Lung (tissue), 12 donors: ENCODE data around the gene MYO7A. TPM values are rescaled to one million over a fixed set of nuclear protein-coding genes. Genes with fewer than 3 reads are reported as not detected.

ENCODE experiments used
- ATAC-seq: fragments of 200-7000 bp; cut with Tn5 transposase; one replicate; pipeline ENCODE4 v1.9.1; 2020; ENCODE audit warnings: moderate number of reproducible peaks; ENCODE audit not compliant: insufficient read depth, low FRiP score
- DNase-seq, 3 donors: peaks; one replicate each; pipeline ENCODE4 v3.0.0-alpha.2; 2013 to 2017
- H3K27ac ChIP-seq, 2 donors: one replicate each; pipeline ENCODE4 v1.5.1; 2013; ENCODE audit warnings: mild to moderate bottlenecking in 2 of 2, moderate library complexity in 2 of 2, control low read depth in 1 of 2, inconsistent platforms in 1 of 2, low read depth in 1 of 2, low read length in 1 of 2
- H3K27me3 ChIP-seq, 3 donors: one replicate each; pipeline ENCODE4 v1.5.1; 2013; ENCODE audit warnings: low read length in 2 of 3; ENCODE audit not compliant: control insufficient read depth in 3 of 3, insufficient read depth in 3 of 3
- H3K36me3 ChIP-seq, 4 donors: one replicate each; pipeline ENCODE4 v1.5.1; 2013; ENCODE audit warnings: low read length in 4 of 4, mild to moderate bottlenecking in 1 of 4, moderate library complexity in 1 of 4; ENCODE audit not compliant: control insufficient read depth in 4 of 4, insufficient read depth in 4 of 4
- H3K4me1 ChIP-seq, 5 donors: one replicate each; pipeline ENCODE4 v1.5.1; 2013; ENCODE audit warnings: low read length in 5 of 5, mild to moderate bottlenecking in 2 of 5, moderate library complexity in 1 of 5; ENCODE audit not compliant: control insufficient read depth in 5 of 5, insufficient read depth in 5 of 5
- H3K4me3 ChIP-seq: one replicate; pipeline ENCODE4 v1.5.1; 2013; ENCODE audit warnings: mild to moderate bottlenecking, control low read depth, moderate library complexity
- H3K9ac ChIP-seq, 2 donors: one replicate each; pipeline ENCODE4 v1.5.1; 2013; ENCODE audit warnings: low read length in 2 of 2, control low read depth in 1 of 2; ENCODE audit not compliant: insufficient read depth in 1 of 2
- H3K9me3 ChIP-seq, 4 donors: one replicate each; pipeline ENCODE4 v1.5.1; 2013; ENCODE audit warnings: low read length in 3 of 4, mild to moderate bottlenecking in 1 of 4, moderate library complexity in 1 of 4; ENCODE audit not compliant: control insufficient read depth in 4 of 4, insufficient read depth in 3 of 4
- CTCF ChIP-seq: IDR thresholded peaks from 2 replicates; pipeline ENCODE4 v1.5.1; 2012; ENCODE audit warnings: mild to moderate bottlenecking; ENCODE audit errors: control extremely low read depth, extremely low read depth
- WGBS, 2 donors: extraction: QIAGEN DNeasy Blood & Tissue Kit; methylation state at CpG; one replicate each; pipeline ENCODE4 v1.1.7; 2013; 5-methylcytosine and 5-hydroxymethylcytosine counted together
- polyA plus RNA-seq, 2 donors: library from polyadenylated mRNA; stranded (reverse); fragments of 200-250 nt; gene quantifications; one replicate each; pipeline ENCODE4 v1.2.1, GENCODE V29; 2013
- total RNA-seq, 2 donors: library from RNA; depleted of rRNA in 1 of 2; stranded (reverse); fragments of >200 nt in 1 of 2; gene quantifications; one replicate each; pipeline ENCODE4 v1.2.1, GENCODE V29; 2014 to 2021
- donor health status: control.
- donor health status: control.
- donor health status: Bipolar disorder and iron deficiency.
- donor health status: healthy.
- donor health status: DM: yes; HTN: yes; CAD: no.

MYO7A gene
- total and polyA plus RNA-seq, 4 donors, result 1.8 to 10.2 (median 6.3) TPM

- WGBS, 2 donors, result 84 to 86% methylated on average over 30 of the region's 30 CpGs
- no peak overlapping the region for H3K27ac ChIP-seq
- TF ChIP-seq CTCF, result no peak
These were observed 77.6 kb downstream of the MYO7A start for GRCh38 chr11:77205467-77206263.

GRCh38 chr11:77206264-77207018 lies 78.4 kb downstream of the MYO7A start:
- no peak overlapping the region for H3K27ac ChIP-seq
- no peaks in the 10 kb centered on the region for H3K9me3 ChIP-seq
- no peak overlapping the region for H3K4me3 ChIP-seq
- 46 to 62% methylated on average over 12 to 13 of the region's 13 CpGs for WGBS, 2 donors
- ATAC-seq, result no peak
- H3K36me3 ChIP-seq, result no peaks in the 10 kb centered on the region
- no peaks in the 10 kb centered on the region for H3K27me3 ChIP-seq
- TF ChIP-seq CTCF, result no peak
- H3K4me1 ChIP-seq, result peaks cover 0 to 4% (median 0%) of the 10 kb centered on the region in 5 donors
- no peak overlapping the region for H3K9ac ChIP-seq
- no peak for DNase-seq

More at GRCh38 chr11:77205467-77206263, 77.6 kb downstream of the MYO7A start:
- DNase-seq (no peak), ATAC-seq (no peak)
- no peak overlapping the region for H3K9ac ChIP-seq
- no peak overlapping the region for H3K4me3 ChIP-seq
- H3K36me3 ChIP-seq, result no peaks in the 10 kb centered on the region
- H3K9me3 ChIP-seq, result no peaks in the 10 kb centered on the region
- peaks cover 0 to 4% (median 0%) of the 10 kb centered on the region in 5 donors for H3K4me1 ChIP-seq
- no peaks in the 10 kb centered on the region for H3K27me3 ChIP-seq

GRCh38 chr11:77207019-77207485 lies 79.0 kb downstream of the MYO7A start:
- DNase-seq, result no peak

More at GRCh38 chr11:77207019-77207485, 79.0 kb downstream of the MYO7A start:
- WGBS, 2 donors, result 78 to 86% methylated on average over 10 of the region's 10 CpGs
- Histone ChIP-seq H3K4me1 (peaks cover 0 to 4% (median 0%) of the 10 kb centered on the region in 5 donors), H3K4me3 (no peak overlapping the region), H3K9ac (no peak overlapping the region), H3K27me3 (no peaks in the 10 kb centered on the region), H3K36me3 (no peaks in the 10 kb centered on the region), H3K9me3 (no peaks in the 10 kb centered on the region), H3K27ac (no peak overlapping the region)
- TF ChIP-seq CTCF, result no peak
- ATAC-seq, result no peak
